ENCODE results near the gene CACNA2D1. TPM values are rescaled to one million over a fixed set of nuclear protein-coding genes. Genes with fewer than 3 reads are reported as not detected.

The CACNA2D1 gene
- total RNA-seq, 1 experiment from 2014 or later: 0.77 TPM

DNA sequence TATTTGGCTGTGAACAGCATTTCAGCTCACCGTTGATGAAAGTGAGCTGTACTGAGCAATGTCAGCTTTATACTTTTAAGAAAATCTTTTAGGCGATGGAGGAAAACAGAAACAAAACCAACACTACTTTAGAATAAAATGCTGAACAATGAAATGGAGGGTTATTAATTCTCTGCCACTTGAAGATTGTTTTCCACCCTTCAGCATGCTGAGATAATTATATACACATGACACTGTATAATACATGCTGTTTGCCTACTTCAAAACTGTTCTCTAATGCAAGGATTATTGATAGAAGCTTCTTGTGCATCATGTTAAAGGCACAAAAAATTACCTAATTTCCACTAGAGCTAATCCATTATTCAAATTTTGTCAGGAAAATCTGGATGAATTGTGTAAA lies 66.8 kb downstream of the CACNA2D1 start:
- TF ChIP-seq, protein P1, sequence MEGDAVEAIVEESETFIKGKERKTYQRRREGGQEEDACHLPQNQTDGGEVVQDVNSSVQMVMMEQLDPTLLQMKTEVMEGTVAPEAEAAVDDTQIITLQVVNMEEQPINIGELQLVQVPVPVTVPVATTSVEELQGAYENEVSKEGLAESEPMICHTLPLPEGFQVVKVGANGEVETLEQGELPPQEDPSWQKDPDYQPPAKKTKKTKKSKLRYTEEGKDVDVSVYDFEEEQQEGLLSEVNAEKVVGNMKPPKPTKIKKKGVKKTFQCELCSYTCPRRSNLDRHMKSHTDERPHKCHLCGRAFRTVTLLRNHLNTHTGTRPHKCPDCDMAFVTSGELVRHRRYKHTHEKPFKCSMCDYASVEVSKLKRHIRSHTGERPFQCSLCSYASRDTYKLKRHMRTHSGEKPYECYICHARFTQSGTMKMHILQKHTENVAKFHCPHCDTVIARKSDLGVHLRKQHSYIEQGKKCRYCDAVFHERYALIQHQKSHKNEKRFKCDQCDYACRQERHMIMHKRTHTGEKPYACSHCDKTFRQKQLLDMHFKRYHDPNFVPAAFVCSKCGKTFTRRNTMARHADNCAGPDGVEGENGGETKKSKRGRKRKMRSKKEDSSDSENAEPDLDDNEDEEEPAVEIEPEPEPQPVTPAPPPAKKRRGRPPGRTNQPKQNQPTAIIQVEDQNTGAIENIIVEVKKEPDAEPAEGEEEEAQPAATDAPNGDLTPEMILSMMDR (conservative IDR thresholded peaks at IDR 0.05; ENCODE audit: low read depth, low read length): no peak
- TF ChIP-seq EZH2 (IDR thresholded peaks at IDR 0.05; ENCODE audit: low read length, unreplicated experiment) (no peak), EZH2phosphoT487 (IDR thresholded peaks at IDR 0.05; ENCODE audit: borderline replicate concordance, low read length) (no peak)
- Histone ChIP-seq H3K79me2 (ENCODE audit: low read length) (no peaks in the 10 kb centered on the region), H3F3A (ENCODE audit: low read length, unreplicated experiment) (no peaks in the 10 kb centered on the region), H2AFZ (ENCODE audit: low read length) (no peak overlapping the region), H3K27ac (ENCODE audit: low read length) (no peak overlapping the region), H3K27me3 (ENCODE audit: low read length) (peaks cover 30% of the 10 kb centered on the region), H3K4me1 (ENCODE audit: insufficient read depth, low read length) (no peaks in the 10 kb centered on the region), H3K36me3 (ENCODE audit: low read depth, low read length) (no peaks in the 10 kb centered on the region), H4K20me1 (ENCODE audit: low read length) (no peaks in the 10 kb centered on the region), H3K4me3 (ENCODE audit: low read length) (no peak overlapping the region), H3K9me3 (ENCODE audit: low read length) (no peaks in the 10 kb centered on the region), H3K4me2 (ENCODE audit: low read length) (no peak overlapping the region), H3K9me2 (replicated peaks; ENCODE audit: low read length) (no peaks in the 10 kb centered on the region), H3K9ac (ENCODE audit: low read length) (no peak overlapping the region)
- ATAC-seq (no peak), DNase-seq (no peak)
- ChIA-PET CTCF (interaction anchor here (0.6 kb wide), 1 partner anchor 212 kb away, joined by 3 read pairs; no protein-coding TSS in a partner anchor), POLR2A (ENCODE audit: unreplicated experiment) (no interaction called here)
- no TSS peak for BruUV-seq (replicated peaks)
- intact Hi-C loops (cut with micrococcal nuclease): no loop called here

DNA sequence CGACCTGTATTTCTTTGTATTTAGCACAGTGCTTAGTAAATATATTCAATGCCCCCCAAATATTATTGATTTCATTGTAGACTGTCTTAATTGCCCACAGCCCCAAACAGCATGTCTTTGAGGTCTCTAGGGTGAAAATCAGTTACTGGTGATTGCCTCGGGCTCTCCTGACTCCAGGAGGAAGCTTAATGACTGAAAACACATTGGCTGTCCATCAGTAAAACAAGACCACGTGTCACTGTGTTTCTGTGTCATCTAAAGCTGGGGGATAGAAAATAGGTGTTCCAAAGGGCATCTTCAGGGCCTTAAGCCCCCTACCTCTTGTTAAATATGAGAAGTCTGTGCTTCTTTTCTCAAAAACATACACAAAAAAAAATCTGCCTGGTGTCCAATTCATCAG lies 67.9 kb downstream of the CACNA2D1 start:
- no peak for ATAC-seq
- no peak overlapping the region for H3K4me2 ChIP-seq (ENCODE audit: low read length)
- H3K9me3 ChIP-seq (ENCODE audit: low read length): no peaks in the 10 kb centered on the region
- TF ChIP-seq EZH2phosphoT487 (IDR thresholded peaks at IDR 0.05; ENCODE audit: borderline replicate concordance, low read length): no peak
- TF ChIP-seq, protein P1 (conservative IDR thresholded peaks at IDR 0.05; ENCODE audit: low read depth, low read length): no peak
- TF ChIP-seq EZH2 (IDR thresholded peaks at IDR 0.05; ENCODE audit: low read length, unreplicated experiment): no peak
- no peaks in the 10 kb centered on the region for H4K20me1 ChIP-seq (ENCODE audit: low read length)
- intact Hi-C loops (cut with micrococcal nuclease): no loop called here
- no peak overlapping the region for H2AFZ ChIP-seq (ENCODE audit: low read length)
- no peaks in the 10 kb centered on the region for H3K9me2 ChIP-seq (replicated peaks; ENCODE audit: low read length)
- H3K9ac ChIP-seq (ENCODE audit: low read length): no peak overlapping the region
- DNase-seq: no peak
- H3K36me3 ChIP-seq (ENCODE audit: low read depth, low read length): no peaks in the 10 kb centered on the region
- no TSS peak for BruUV-seq (replicated peaks)
- no peaks in the 10 kb centered on the region for H3K79me2 ChIP-seq (ENCODE audit: low read length)
- no peak overlapping the region for H3K27ac ChIP-seq (ENCODE audit: low read length)
- H3F3A ChIP-seq (ENCODE audit: low read length, unreplicated experiment): no peaks in the 10 kb centered on the region
- POLR2A ChIA-PET (ENCODE audit: unreplicated experiment): no interaction called here
- no peak overlapping the region for H3K4me3 ChIP-seq (ENCODE audit: low read length)
- H3K27me3 ChIP-seq (ENCODE audit: low read length): peaks cover 30% of the 10 kb centered on the region; the same call in 1 of the 2 replicates
- CTCF ChIA-PET: no interaction called here
- H3K4me1 ChIP-seq (ENCODE audit: insufficient read depth, low read length): no peaks in the 10 kb centered on the region

DNA sequence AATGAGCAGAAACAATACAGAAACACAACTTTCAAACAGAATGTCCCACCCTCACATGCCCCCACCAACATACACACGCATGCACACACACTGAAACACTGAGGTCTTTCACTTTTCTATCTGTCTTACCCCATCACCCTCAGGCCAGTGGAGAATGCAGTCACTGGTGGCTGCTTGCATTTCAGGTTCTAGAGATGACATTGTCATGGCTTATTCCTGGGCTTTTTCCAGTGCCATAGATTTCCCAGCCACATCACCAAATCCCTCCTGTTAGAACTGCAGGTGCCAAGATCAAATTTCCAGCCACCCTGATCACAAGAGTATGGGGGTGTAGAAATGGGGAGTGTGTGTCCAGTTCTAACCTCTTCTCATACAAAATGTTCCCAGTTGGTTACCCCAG lies 68.4 kb downstream of the CACNA2D1 start:
- Histone ChIP-seq H3K4me1 (ENCODE audit: insufficient read depth, low read length) (no peaks in the 10 kb centered on the region), H3K27me3 (ENCODE audit: low read length) (peaks cover 30% of the 10 kb centered on the region; the same call in 1 of the 2 replicates), H3K36me3 (ENCODE audit: low read depth, low read length) (no peaks in the 10 kb centered on the region), H3K9me2 (replicated peaks; ENCODE audit: low read length) (no peaks in the 10 kb centered on the region), H2AFZ (ENCODE audit: low read length) (no peak overlapping the region), H3K4me3 (ENCODE audit: low read length) (no peak overlapping the region), H3K9ac (ENCODE audit: low read length) (no peak overlapping the region), H3K27ac (ENCODE audit: low read length) (no peak overlapping the region), H3K79me2 (ENCODE audit: low read length) (no peaks in the 10 kb centered on the region), H3K4me2 (ENCODE audit: low read length) (no peak overlapping the region), H4K20me1 (ENCODE audit: low read length) (no peaks in the 10 kb centered on the region), H3F3A (ENCODE audit: low read length, unreplicated experiment) (no peaks in the 10 kb centered on the region), H3K9me3 (ENCODE audit: low read length) (no peaks in the 10 kb centered on the region)
- ChIA-PET CTCF (no interaction called here), POLR2A (ENCODE audit: unreplicated experiment) (no interaction called here)
- DNase-seq: no peak
- intact Hi-C loops (cut with micrococcal nuclease): no loop called here
- no peak for ATAC-seq
- TF ChIP-seq, protein P1 (conservative IDR thresholded peaks at IDR 0.05; ENCODE audit: low read depth, low read length): no peak
- TF ChIP-seq EZH2 (IDR thresholded peaks at IDR 0.05; ENCODE audit: low read length, unreplicated experiment) (no peak), EZH2phosphoT487 (IDR thresholded peaks at IDR 0.05; ENCODE audit: borderline replicate concordance, low read length) (no peak)
- BruUV-seq (replicated peaks): no TSS peak

Measured in PC-3 (cell line).